HEK293 (cell line): ENCODE data around the gene CAPN8.

Source experiments
- CTCF ChIA-PET: fragments of 350-600 bp; formaldehyde crosslinking; extraction: SDS; loops from one replicate; lab custom pipeline; 2021; ENCODE audit warnings: antibody characterized with exemption; lab: Yijun Ruan, JAX
- POLR2A ChIA-PET: fragments of 300-600 bp; formaldehyde crosslinking; extraction: SDS; loops from one replicate; lab custom pipeline; 2020; ENCODE audit warnings: antibody characterized with exemption, inconsistent platforms; lab: Yijun Ruan, JAX
- H3K27ac ChIP-seq: fragments of 200-500 bp; sonication (Bioruptor generic); 2 replicates; pipeline ENCODE4 v1.5.1; 2014; ENCODE audit warnings: low read depth, low read length, control low read depth, inconsistent platforms; ENCODE audit errors: extremely low read depth
- H3K36me3 ChIP-seq, 2 experiments: fragments of 200-500 bp in 1 of 2; sonication (Bioruptor generic) in 1 of 2; 1 replicate in 1 of 2; 2 replicates in 1 of 2; pipeline ENCODE4 v1.5.1; 2014 to 2017; ENCODE audit warnings: inconsistent platforms in 2 of 2, low read length in 2 of 2; ENCODE audit not compliant: control insufficient read depth in 2 of 2, insufficient read depth in 1 of 2
- H3K4me1 ChIP-seq: fragments of 200-500 bp; sonication (Bioruptor generic); 2 replicates; pipeline ENCODE4 v1.5.1; 2014; ENCODE audit warnings: mild to moderate bottlenecking, low read length, inconsistent platforms; ENCODE audit not compliant: control insufficient read depth, insufficient read depth
- H3K4me3 ChIP-seq: 2 replicates; pipeline ENCODE4 v1.5.1; 2011; ENCODE audit warnings: low read depth, mild to moderate bottlenecking, control low read depth, low read length, moderate library complexity
- H3K9me3 ChIP-seq: fragments of 200-500 bp; sonication (Bioruptor generic); 2 replicates; pipeline ENCODE4 v1.5.1; 2014; ENCODE audit warnings: low read depth, low read length, inconsistent platforms; ENCODE audit not compliant: control insufficient read depth, insufficient read depth
- GLIS2 ChIP-seq: fragments of 450-650 bp; formaldehyde crosslinking; IDR thresholded peaks from 2 replicates; pipeline ENCODE4 v1.5.1; 2016; ENCODE audit warnings: missing biosample characterization, missing genetic modification characterization
- HIC1 ChIP-seq: fragments of 450-650 bp; formaldehyde crosslinking; IDR thresholded peaks from 2 replicates; pipeline ENCODE4 v1.5.1; 2016; ENCODE audit warnings: missing biosample characterization, missing genetic modification characterization
- KLF9 ChIP-seq: fragments of 450-650 bp; formaldehyde crosslinking; IDR thresholded peaks from 2 replicates; pipeline ENCODE4 v1.5.1; 2016; ENCODE audit warnings: missing biosample characterization, missing genetic modification characterization, low read depth
- PRDM2 ChIP-seq: fragments of 450-650 bp; formaldehyde crosslinking; IDR thresholded peaks from 2 replicates; pipeline ENCODE4 v1.5.1; 2016; ENCODE audit warnings: missing biosample characterization, missing genetic modification characterization, borderline replicate concordance
- SP2 ChIP-seq: fragments of 450-650 bp; formaldehyde crosslinking; IDR thresholded peaks from 2 replicates; pipeline ENCODE4 v1.5.1; 2016; ENCODE audit warnings: missing biosample characterization, missing genetic modification characterization
- ZBTB10 ChIP-seq: fragments of 450-650 bp; formaldehyde crosslinking; IDR thresholded peaks from 2 replicates; pipeline ENCODE4 v1.5.1; 2016; ENCODE audit warnings: missing biosample characterization, missing genetic modification characterization
- ZEB2 ChIP-seq: fragments of 450-650 bp; formaldehyde crosslinking; IDR thresholded peaks from 2 replicates; pipeline ENCODE4 v1.5.1; 2016; ENCODE audit warnings: missing biosample characterization, missing genetic modification characterization
- ZNF146 ChIP-seq: fragments of 450-650 bp; formaldehyde crosslinking; IDR thresholded peaks from 2 replicates; pipeline ENCODE4 v1.5.1; 2016; ENCODE audit warnings: missing biosample characterization, missing genetic modification characterization
- ZNF221 ChIP-seq: fragments of 450-650 bp; formaldehyde crosslinking; IDR thresholded peaks from 2 replicates; pipeline ENCODE4 v1.5.1; 2017; ENCODE audit warnings: missing biosample characterization, missing genetic modification characterization, borderline replicate concordance
- ZNF354C ChIP-seq: fragments of 450-650 bp; formaldehyde crosslinking; IDR thresholded peaks from 2 replicates; pipeline ENCODE4 v1.5.1; 2016; ENCODE audit warnings: missing biosample characterization, missing genetic modification characterization, low read depth, borderline replicate concordance
- ZNF488 ChIP-seq: fragments of 450-650 bp; formaldehyde crosslinking; IDR thresholded peaks from 2 replicates; pipeline ENCODE4 v1.5.1; 2016; ENCODE audit warnings: missing biosample characterization, missing genetic modification characterization
- ZNF501 ChIP-seq: fragments of 450-650 bp; formaldehyde crosslinking; IDR thresholded peaks from 2 replicates; pipeline ENCODE4 v1.5.1; 2016; ENCODE audit warnings: missing biosample characterization, missing genetic modification characterization
- ZNF580 ChIP-seq: fragments of 450-650 bp; formaldehyde crosslinking; IDR thresholded peaks from 2 replicates; pipeline ENCODE4 v1.5.1; 2016; ENCODE audit warnings: missing biosample characterization, missing genetic modification characterization
- ZNF645 ChIP-seq: fragments of 450-650 bp; formaldehyde crosslinking; IDR thresholded peaks from 2 replicates; pipeline ENCODE4; 2016; ENCODE audit warnings: missing biosample characterization, missing genetic modification characterization
- ZNF701 ChIP-seq: fragments of 450-650 bp; formaldehyde crosslinking; IDR thresholded peaks from 2 replicates; pipeline ENCODE4 v1.5.1; 2016; ENCODE audit warnings: missing biosample characterization, missing genetic modification characterization
- ZNF704 ChIP-seq: fragments of 450-650 bp; formaldehyde crosslinking; IDR thresholded peaks from 2 replicates; pipeline ENCODE4 v1.5.1; 2016; ENCODE audit warnings: missing biosample characterization, missing genetic modification characterization
- ZNF792 ChIP-seq: fragments of 450-650 bp; formaldehyde crosslinking; IDR thresholded peaks from 2 replicates; pipeline ENCODE4 v1.5.1; 2016; ENCODE audit warnings: missing biosample characterization, missing genetic modification characterization
- ZSCAN30 ChIP-seq: fragments of 450-650 bp; IDR thresholded peaks from 2 replicates; pipeline ENCODE4 v1.5.1; 2018; ENCODE audit warnings: missing biosample characterization, mild to moderate bottlenecking, missing genetic modification characterization, moderate library complexity
- ZSCAN5A ChIP-seq: fragments of 450-650 bp; formaldehyde crosslinking; IDR thresholded peaks from 2 replicates; pipeline ENCODE4 v1.5.1; 2016; ENCODE audit warnings: missing biosample characterization, missing genetic modification characterization

The CAPN8 gene

GRCh38 chr1:223556414-223557129 is 108.9 kb downstream of the CAPN8 start (continued):
- 0 out of 2 replicates have a peak, but pooled peaks have one; percentile 68 for TF ChIP-seq ZSCAN30 (tag by site-specific recombination)
- no peak for TF ChIP-seq ZNF501 (tag by site-specific recombination)
- TF ChIP-seq PRDM2, result no peak
- TF ChIP-seq SP2, result no peak
- TF ChIP-seq ZNF645 (tag by site-specific recombination), result no peak
- no peak for TF ChIP-seq ZNF704 (tag by site-specific recombination)
- TF ChIP-seq KLF9 (tag by site-specific recombination), result no peak
- no peak for TF ChIP-seq ZNF701 (tag by site-specific recombination)
- no peak for TF ChIP-seq ZNF354C (tag by site-specific recombination)
- TF ChIP-seq ZNF488 (tag by site-specific recombination), result no peak

GRCh38 chr1:223553957-223554356 is 111.5 kb downstream of the CAPN8 start:
- ChIA-PET POLR2A (no interaction called here), CTCF (interaction anchor here (1.0 to 2.0 kb wide), 6 partner anchors 74 to 412 kb away, joined by 3 to 10 read pairs (median 5); no protein-coding TSS in a partner anchor)
- H3K4me3 ChIP-seq, result no peak overlapping the region
- no peaks in the 10 kb centered on the region for H3K36me3 ChIP-seq
- H3K9me3 ChIP-seq, result no peaks in the 10 kb centered on the region
- H3K27ac ChIP-seq, result no peak overlapping the region
- H3K4me1 ChIP-seq, result peaks cover 9% of the 10 kb centered on the region
- TF ChIP-seq ZEB2 (tag by site-specific recombination) (no peak), ZNF580 (tag by site-specific recombination) (no peak), ZNF221 (no peak), HIC1 (tag by site-specific recombination) (no peak), ZSCAN5A (tag by site-specific recombination) (no peak), ZNF146 (tag by site-specific recombination) (no peak), ZNF792 (no peak), ZBTB10 (no peak), GLIS2 (tag by site-specific recombination) (no peak)
